ENCODE results near the gene RACK1. TPM values are rescaled to one million over a fixed set of nuclear protein-coding genes. Genes with fewer than 3 reads are reported as not detected.

Gene RACK1
- total RNA-seq, 1 experiment from 2014 or later, result 2,552 TPM

GRCh38 chr5:181224390-181225229 is 19.1 kb downstream of the RACK1 start:
- no peak overlapping the region for H3K4ac ChIP-seq (ENCODE audit: low read depth, low read length)
- peak overlapping the region; percentile 79 for H3K4me2 ChIP-seq (ENCODE audit: insufficient read depth, insufficient read length, low read length)
- H3K9ac ChIP-seq (ENCODE audit: extremely low read depth, insufficient read length, low read length), result peak overlapping the region; percentile 31
- no peak overlapping the region for H2BK15ac ChIP-seq (ENCODE audit: low read depth, low read length)
- H3K56ac ChIP-seq (ENCODE audit: insufficient read length, low read depth, low read length), result no peak overlapping the region
- WGBS (ENCODE audit: extremely low coverage, insufficient read length, low lambda C conversion rate), result no CpG with 5 or more reads among the region's 22 CpGs
- no peak overlapping the region for H3K23ac ChIP-seq (ENCODE audit: insufficient read length, low read depth, low read length)
- Mint-ChIP-seq H3K9me3 (peaks cover 0 to 5% of the 10 kb centered on the region in 2 experiments; a peak in 2 of 5 replicates), H3K27me3 (ENCODE audit: low read depth) (peaks cover 14% of the 10 kb centered on the region), H3K4me3 (peak overlapping the region; percentile 98 to 99), H3K36me3 (ENCODE audit: insufficient read depth in 1 of 3, low read depth in 3 of 3) (peaks cover 3 to 22% (median 7%) of the 10 kb centered on the region in 3 experiments; a peak in 5 of 7 replicates), H3K27ac (peak overlapping the region; percentile 92 to 99 (median 96); a peak in 3 of 7 replicates), H3K4me1 (peaks cover 15 to 21% of the 10 kb centered on the region in 2 experiments)
- H2AK5ac ChIP-seq (ENCODE audit: insufficient read length, low read length), result no peak overlapping the region
- H3T11ph ChIP-seq (ENCODE audit: low read length), result no peak overlapping the region
- no peak for DNase-seq
- H2BK5ac ChIP-seq (ENCODE audit: insufficient read length, low read length), result no peak overlapping the region
- no peaks in the 10 kb centered on the region for H3K9me3 ChIP-seq (ENCODE audit: control insufficient read depth, low read depth, low read length)
- no peak overlapping the region for H2BK12ac ChIP-seq (ENCODE audit: insufficient read length, low read depth, low read length)
- no peak overlapping the region for H3K27ac ChIP-seq (ENCODE audit: insufficient read length, low read depth, low read length)
- peaks cover 3% of the 10 kb centered on the region for H3K79me1 ChIP-seq (ENCODE audit: insufficient read depth, low read depth, low read length, poor library complexity, severe bottlenecking)
- no peak overlapping the region for H4K5ac ChIP-seq (ENCODE audit: insufficient read length, low read depth, low read length)
- H3K23me2 ChIP-seq (ENCODE audit: insufficient read length, low read depth, low read length, poor library complexity, severe bottlenecking), result peaks cover 7% of the 10 kb centered on the region
- H4K91ac ChIP-seq (ENCODE audit: insufficient read length, low read depth, low read length), result no peak overlapping the region
- H3K18ac ChIP-seq (ENCODE audit: insufficient read length, low read depth, low read length), result no peak overlapping the region
- no peak overlapping the region for H3K14ac ChIP-seq (ENCODE audit: insufficient read depth, low read length)
- H3K4me1 ChIP-seq (ENCODE audit: insufficient read depth, low read length), result no peaks in the 10 kb centered on the region
- no peak for TF ChIP-seq CTCF (conservative IDR thresholded peaks at IDR 0.05)
- H2BK20ac ChIP-seq (ENCODE audit: low read depth, low read length, poor library complexity, severe bottlenecking), result no peak overlapping the region
- H3K27me3 ChIP-seq (ENCODE audit: insufficient read depth, low read length), result no peaks in the 10 kb centered on the region
- H3K79me2 ChIP-seq (ENCODE audit: insufficient read depth, low read length), result no peaks in the 10 kb centered on the region
- H2BK120ac ChIP-seq (ENCODE audit: low read depth, low read length, poor library complexity, severe bottlenecking), result no peak overlapping the region
- no peaks in the 10 kb centered on the region for H4K20me1 ChIP-seq (ENCODE audit: control insufficient read depth, insufficient read depth, insufficient read length)
- no peak overlapping the region for H4K8ac ChIP-seq (replicated peaks; ENCODE audit: insufficient read length, low read depth, low read length)
- H2AFZ ChIP-seq (ENCODE audit: low read length), result no peak overlapping the region

Data from H9 (cell line).